Activated T-cell treated with anti-CD3 and anti-CD28 coated beads, Interleukin-2, amount 50 U/mL, for 72 hours (primary cell): ENCODE data around the gene BLOC1S2. TPM values are rescaled to one million over a fixed set of nuclear protein-coding genes. Genes with fewer than 3 reads are reported as not detected.

Source experiments
- ATAC-seq, 2 donors: fragments of 150-1000 bp; cut with Tn5 transposase; replicated peaks in 1 of 2; 2 replicates each; pipeline ENCODE4 v1.10.0; 2021; ENCODE audit warnings: moderate library complexity in 2 of 2, mild to moderate bottlenecking in 1 of 2
- DNase-seq, 2 donors: peaks; one replicate each; pipeline ENCODE4 v3.0.0; 2021 to 2022; ENCODE audit warnings: mixed read lengths in 1 of 2
- H3K27ac Mint-ChIP-seq: one replicate; pipeline ENCODE4 v1.8.0; 2022; ENCODE audit warnings: mild to moderate bottlenecking, moderate library complexity, mixed read lengths
- H3K27me3 Mint-ChIP-seq: one replicate; pipeline ENCODE4 v1.8.0; 2022; ENCODE audit warnings: low read depth, mixed read lengths
- H3K36me3 Mint-ChIP-seq, 2 donors: one replicate each; pipeline ENCODE4 v1.8.0; 2022; ENCODE audit warnings: mixed read lengths in 2 of 2, mild to moderate bottlenecking in 1 of 2; ENCODE audit not compliant: insufficient read depth in 2 of 2
- H3K4me1 Mint-ChIP-seq: one replicate; pipeline ENCODE4 v1.8.0; 2022; ENCODE audit warnings: low read depth, mixed read lengths
- H3K4me3 Mint-ChIP-seq, 2 donors: one replicate each; pipeline ENCODE4 v1.8.0; 2022; ENCODE audit warnings: mild to moderate bottlenecking in 2 of 2, mixed read lengths in 2 of 2, moderate library complexity in 2 of 2
- H3K9me3 Mint-ChIP-seq, 2 donors: one replicate each; pipeline ENCODE4 v1.8.0; 2022; ENCODE audit warnings: mixed read lengths in 2 of 2
- total RNA-seq, 2 donors: library from RNA; stranded (reverse); gene quantifications; one replicate each; pipeline ENCODE4 v1.2.3, GENCODE V29; 2022

The BLOC1S2 gene
- total RNA-seq, 2 donors from 2014 or later = 78.9 to 110 TPM

DNA sequence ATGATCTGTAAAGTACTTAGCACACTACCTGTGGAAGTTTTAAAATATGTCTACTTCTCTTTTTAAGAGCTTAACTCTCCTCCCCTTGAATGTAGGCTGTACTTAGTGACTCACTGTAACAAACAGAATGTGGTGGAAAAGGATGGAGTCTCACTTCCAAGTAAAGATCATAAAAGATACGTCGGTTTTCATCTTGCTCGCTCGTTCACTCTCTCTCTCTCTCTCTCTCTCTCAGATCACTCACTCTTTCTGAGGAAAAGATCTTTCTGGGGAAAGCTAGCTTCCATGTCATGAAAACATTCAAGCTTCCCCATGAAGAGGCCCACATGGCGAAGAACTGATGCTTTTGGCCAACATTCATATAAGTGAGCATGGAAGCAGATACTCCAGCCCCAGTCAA, 62.6 kb downstream of the BLOC1S2 start:
- no peak for DNase-seq
- Mint-ChIP-seq H3K27me3 (no peaks in the 10 kb centered on the region), H3K9me3 (no peaks in the 10 kb centered on the region), H3K4me1 (peaks cover 22% of the 10 kb centered on the region), H3K4me3 (no peak overlapping the region), H3K27ac (no peak overlapping the region), H3K36me3 (peaks cover under 1 to 19% of the 10 kb centered on the region in 2 donors)
- ATAC-seq = no peak

Other genes with a start within 250 kb of the BLOC1S2 start
- not detected for gene CPN1, start 204.8 kb downstream of the BLOC1S2 start, total RNA-seq
- gene ERLIN1, start 100.7 kb downstream of the BLOC1S2 start, total RNA-seq = 10 to 100 TPM; 15.1 to 17.8 TPM
- gene CHUK, start 57.1 kb downstream of the BLOC1S2 start, total RNA-seq = 10 to 100 TPM; 25.0 to 26.6 TPM
- gene CWF19L1, start 19.0 kb downstream of the BLOC1S2 start, total RNA-seq = 10 to 100 TPM; 54.4 to 73.1 TPM
- gene PKD2L1, start 43.5 kb upstream of the BLOC1S2 start, total RNA-seq = under 1 TPM; 0.30 to 0.60 TPM
- gene SCD, start 60.6 kb upstream of the BLOC1S2 start, total RNA-seq = 10 to 100 TPM; 79.5 to 90.4 TPM
- under 1 TPM; 0.14 to 0.22 TPM for gene WNT8B, start 176.3 kb upstream of the BLOC1S2 start, total RNA-seq
- 100 to 1,000 TPM in 1 of 2 donors, 10 to 100 TPM in 1; 76.5 to 106 TPM for gene SEC31B, start 233.2 kb upstream of the BLOC1S2 start, total RNA-seq
- 100 to 1,000 TPM; 327 to 390 TPM for gene NDUFB8, start 243.2 kb upstream of the BLOC1S2 start, total RNA-seq
- gene HIF1AN, start 249.3 kb upstream of the BLOC1S2 start, total RNA-seq = 10 to 100 TPM; 52.8 to 55.1 TPM